Activated T-helper 2 cell treated with anti-CD3 and anti-CD28 coated beads, Interferon-gamma antibody, Interleukin-2, Interleukin-4, amounts not matched to agents 10 μg/mL and 5 μg/mL and 100 μg/mL, durations not matched to agents 14 hours and 24 hours and 36 hours (primary cell): ENCODE measurements around the gene DPYSL4. TPM values are rescaled to one million over a fixed set of nuclear protein-coding genes. Genes with fewer than 3 reads are reported as not detected.

ENCODE experiments used
- DNase-seq: peaks from one replicate; pipeline ENCODE4 v3.0.0; 2021; ENCODE audit warnings: low spot score
- H3K27ac Mint-ChIP-seq: one replicate; pipeline ENCODE4 v1.8.0; 2021; ENCODE audit warnings: mixed read lengths
- H3K27me3 Mint-ChIP-seq: one replicate; pipeline ENCODE4 v1.8.0; 2021; ENCODE audit warnings: low read depth, mixed read lengths
- H3K36me3 Mint-ChIP-seq: one replicate; pipeline ENCODE4 v1.8.0; 2021; ENCODE audit warnings: low read depth, mixed read lengths
- H3K4me1 Mint-ChIP-seq: one replicate; pipeline ENCODE4 v1.8.0; 2021; ENCODE audit warnings: low read depth, mixed read lengths
- H3K4me3 Mint-ChIP-seq: one replicate; pipeline ENCODE4 v1.8.0; 2021; ENCODE audit warnings: low read depth, mild to moderate bottlenecking, moderate library complexity, mixed read lengths
- H3K9me3 Mint-ChIP-seq: one replicate; pipeline ENCODE4 v1.8.0; 2021; ENCODE audit warnings: mixed read lengths
- intact Hi-C: fragments of 100-400 bp; cut with micrococcal nuclease; formaldehyde crosslinking; loops from one replicate; pipeline ENCODE4 v1.15.1; 2023
- total RNA-seq: library from RNA; stranded (reverse); gene quantifications from 2 replicates; pipeline ENCODE4 v1.2.3, GENCODE V29; 2022

DPYSL4 gene
- total RNA-seq, 1 donor from 2014 or later = 17.9 TPM

- intact Hi-C loops = loop anchor here (1.0 kb wide), 2 partner anchors 129 to 230 kb away; no protein-coding TSS in a partner anchor
- Mint-ChIP-seq H3K27ac (no peak overlapping the region), H3K36me3 (no peaks in the 10 kb centered on the region), H3K4me1 (no peaks in the 10 kb centered on the region), H3K4me3 (no peak overlapping the region), H3K27me3 (no peaks in the 10 kb centered on the region), H3K9me3 (peaks cover 5% of the 10 kb centered on the region)
- DNase-seq = peak; percentile 58
These were observed 36.4 kb downstream of the DPYSL4 start for GRCh38 chr10:132223156-132223590.

GRCh38 chr10:132223611-132224342, 37.0 kb downstream of the DPYSL4 start:
- Mint-ChIP-seq H3K4me1 (no peaks in the 10 kb centered on the region), H3K27ac (no peak overlapping the region), H3K4me3 (no peak overlapping the region), H3K36me3 (no peaks in the 10 kb centered on the region), H3K27me3 (no peaks in the 10 kb centered on the region), H3K9me3 (peaks cover 1% of the 10 kb centered on the region)
- DNase-seq = no peak
- intact Hi-C loops = loop anchor here (1.0 kb wide), 2 partner anchors 129 to 230 kb away; no protein-coding TSS in a partner anchor

- H3K4me1 Mint-ChIP-seq = peaks cover 3% of the 10 kb centered on the region
- no peak overlapping the region for H3K27ac Mint-ChIP-seq
- no peaks in the 10 kb centered on the region for H3K36me3 Mint-ChIP-seq
- H3K27me3 Mint-ChIP-seq = no peaks in the 10 kb centered on the region
- intact Hi-C loops = no loop called here
- H3K4me3 Mint-ChIP-seq = no peak overlapping the region
- no peak for DNase-seq
- H3K9me3 Mint-ChIP-seq = no peaks in the 10 kb centered on the region
These were observed 37.8 kb downstream of the DPYSL4 start for GRCh38 chr10:132224343-132225072.

GRCh38 chr10:132225073-132225848, 38.5 kb downstream of the DPYSL4 start:
- intact Hi-C loops = no loop called here

GRCh38 chr10:132225849-132226205, 39.1 kb downstream of the DPYSL4 start:
- H3K27ac Mint-ChIP-seq = no peak overlapping the region
- no peaks in the 10 kb centered on the region for H3K36me3 Mint-ChIP-seq
- no peaks in the 10 kb centered on the region for H3K27me3 Mint-ChIP-seq
- intact Hi-C loops = no loop called here
- H3K9me3 Mint-ChIP-seq = no peaks in the 10 kb centered on the region
- peaks cover 9% of the 10 kb centered on the region for H3K4me1 Mint-ChIP-seq
- no peak for DNase-seq
- no peak overlapping the region for H3K4me3 Mint-ChIP-seq

More at GRCh38 chr10:132225073-132225848, 38.5 kb downstream of the DPYSL4 start:
- no peak for DNase-seq
- Mint-ChIP-seq H3K27ac (no peak overlapping the region), H3K4me1 (peaks cover 7% of the 10 kb centered on the region), H3K9me3 (no peaks in the 10 kb centered on the region), H3K36me3 (no peaks in the 10 kb centered on the region), H3K27me3 (no peaks in the 10 kb centered on the region), H3K4me3 (no peak overlapping the region)

GRCh38 chr10:132226586-132227405, 40.0 kb downstream of the DPYSL4 start:
- peaks cover 11% of the 10 kb centered on the region for H3K4me1 Mint-ChIP-seq
- H3K27ac Mint-ChIP-seq = no peak overlapping the region
- no peak for DNase-seq
- no peaks in the 10 kb centered on the region for H3K9me3 Mint-ChIP-seq
- H3K4me3 Mint-ChIP-seq = no peak overlapping the region
- H3K36me3 Mint-ChIP-seq = no peaks in the 10 kb centered on the region
- no peaks in the 10 kb centered on the region for H3K27me3 Mint-ChIP-seq
- intact Hi-C loops = no loop called here

GRCh38 chr10:132227851-132228390, 41.2 kb downstream of the DPYSL4 start:
- Mint-ChIP-seq H3K4me3 (no peak overlapping the region), H3K27ac (no peak overlapping the region), H3K27me3 (no peaks in the 10 kb centered on the region), H3K36me3 (no peaks in the 10 kb centered on the region), H3K4me1 (peaks cover 23% of the 10 kb centered on the region), H3K9me3 (no peaks in the 10 kb centered on the region)
- no peak for DNase-seq
- intact Hi-C loops = no loop called here

GRCh38 chr10:132228616-132229015, 41.9 kb downstream of the DPYSL4 start:
- no peaks in the 10 kb centered on the region for H3K36me3 Mint-ChIP-seq
- H3K4me3 Mint-ChIP-seq = no peak overlapping the region
- H3K27ac Mint-ChIP-seq = no peak overlapping the region
- H3K27me3 Mint-ChIP-seq = no peaks in the 10 kb centered on the region
- DNase-seq = no peak
- intact Hi-C loops = no loop called here
- H3K9me3 Mint-ChIP-seq = no peaks in the 10 kb centered on the region
- peaks cover 24% of the 10 kb centered on the region for H3K4me1 Mint-ChIP-seq

- peaks cover 24% of the 10 kb centered on the region for H3K4me1 Mint-ChIP-seq
- no peaks in the 10 kb centered on the region for H3K36me3 Mint-ChIP-seq
- DNase-seq = no peak
- H3K9me3 Mint-ChIP-seq = no peaks in the 10 kb centered on the region
- no peak overlapping the region for H3K27ac Mint-ChIP-seq
- no peak overlapping the region for H3K4me3 Mint-ChIP-seq
- no peaks in the 10 kb centered on the region for H3K27me3 Mint-ChIP-seq
- intact Hi-C loops = no loop called here
These were observed 42.3 kb downstream of the DPYSL4 start for GRCh38 chr10:132229096-132229495.

GRCh38 chr10:132229834-132230556, 43.2 kb downstream of the DPYSL4 start:
- DNase-seq = peak; percentile 41
- Mint-ChIP-seq H3K27ac (peak overlapping the region; percentile 89), H3K4me3 (peak overlapping the region; percentile 66), H3K27me3 (no peaks in the 10 kb centered on the region), H3K4me1 (peaks cover 24% of the 10 kb centered on the region), H3K9me3 (no peaks in the 10 kb centered on the region), H3K36me3 (no peaks in the 10 kb centered on the region)
- intact Hi-C loops = loop anchor here (2.0 to 5.0 kb wide), 2 partner anchors 79 to 307 kb away; partner anchors contain the start of gene INPP5A

GRCh38 chr10:132230557-132231210, 43.9 kb downstream of the DPYSL4 start:
- peaks cover 24% of the 10 kb centered on the region for H3K4me1 Mint-ChIP-seq
- no peak for DNase-seq
- H3K4me3 Mint-ChIP-seq = peak overlapping the region; percentile 66
- H3K36me3 Mint-ChIP-seq = no peaks in the 10 kb centered on the region
- intact Hi-C loops = loop anchor here (2.0 to 5.0 kb wide), 2 partner anchors 78 to 307 kb away; partner anchors contain the start of gene INPP5A
- no peaks in the 10 kb centered on the region for H3K9me3 Mint-ChIP-seq
- peak overlapping the region; percentile 89 for H3K27ac Mint-ChIP-seq
- no peaks in the 10 kb centered on the region for H3K27me3 Mint-ChIP-seq
